22Rv1 (cell line): ENCODE results near the gene FAM50A.

Source experiments
- H3K27ac ChIP-seq: fragments of 450-650 bp; 2 replicates; pipeline ENCODE4 v1.5.1; 2017
- ZFX ChIP-seq: fragments of 450-650 bp; IDR thresholded peaks from 2 replicates; pipeline ENCODE4 v1.6.1; 2017; ENCODE audit warnings: antibody characterized with exemption, borderline replicate concordance
- TF ChIP-seq, protein P1 (sequence below): fragments of 450-650 bp; IDR thresholded peaks from 2 replicates; pipeline ENCODE4 v1.5.1; 2017; ENCODE audit warnings: mild to moderate bottlenecking

FAM50A gene

DNA sequence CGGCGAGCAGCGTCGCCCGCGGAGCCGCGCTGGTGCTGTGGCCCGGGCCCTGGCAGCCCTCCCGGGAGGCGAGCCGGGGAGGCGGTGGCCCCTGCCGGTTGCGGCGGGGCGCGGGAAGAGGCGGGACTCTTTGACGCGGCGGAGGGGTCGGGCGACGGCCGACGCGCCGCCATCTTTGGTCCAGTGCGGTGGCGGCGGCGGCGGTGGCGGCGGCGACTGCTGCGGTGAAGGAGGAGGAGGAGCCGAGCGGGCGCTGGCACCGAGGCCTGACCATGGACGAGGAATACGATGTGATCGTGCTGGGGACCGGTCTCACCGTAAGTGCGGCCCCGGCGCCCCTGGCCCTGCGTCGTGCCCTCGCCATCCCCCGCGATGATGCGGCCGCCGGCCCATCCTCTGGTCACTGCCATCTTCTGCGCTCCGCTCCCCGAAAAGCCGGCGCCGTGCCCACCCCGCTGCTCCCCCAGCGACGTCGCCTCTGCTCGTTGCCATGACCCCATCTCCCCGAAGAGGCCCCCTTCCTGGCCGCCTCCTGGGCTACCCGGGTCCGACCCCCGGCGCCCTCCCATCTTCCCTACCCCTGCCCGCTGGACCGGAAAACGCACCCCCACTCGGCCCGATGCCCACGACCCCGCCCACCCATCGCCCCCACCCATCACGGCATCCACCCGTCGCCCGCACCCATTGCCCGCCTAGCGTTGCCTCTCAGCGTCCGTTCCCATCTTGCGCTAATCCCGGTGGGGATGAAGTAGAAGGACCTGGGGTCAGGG is 6.8 kb upstream of the FAM50A start, which contains the start of gene GDI1:
Gene GDI1, plus strand, starts transcription at position 172 of the 770 bp plus-strand sequence. Its CDS starts 101 bp downstream, at position 273.
- TF ChIP-seq ZFX = no peak
- TF ChIP-seq, protein P1, sequence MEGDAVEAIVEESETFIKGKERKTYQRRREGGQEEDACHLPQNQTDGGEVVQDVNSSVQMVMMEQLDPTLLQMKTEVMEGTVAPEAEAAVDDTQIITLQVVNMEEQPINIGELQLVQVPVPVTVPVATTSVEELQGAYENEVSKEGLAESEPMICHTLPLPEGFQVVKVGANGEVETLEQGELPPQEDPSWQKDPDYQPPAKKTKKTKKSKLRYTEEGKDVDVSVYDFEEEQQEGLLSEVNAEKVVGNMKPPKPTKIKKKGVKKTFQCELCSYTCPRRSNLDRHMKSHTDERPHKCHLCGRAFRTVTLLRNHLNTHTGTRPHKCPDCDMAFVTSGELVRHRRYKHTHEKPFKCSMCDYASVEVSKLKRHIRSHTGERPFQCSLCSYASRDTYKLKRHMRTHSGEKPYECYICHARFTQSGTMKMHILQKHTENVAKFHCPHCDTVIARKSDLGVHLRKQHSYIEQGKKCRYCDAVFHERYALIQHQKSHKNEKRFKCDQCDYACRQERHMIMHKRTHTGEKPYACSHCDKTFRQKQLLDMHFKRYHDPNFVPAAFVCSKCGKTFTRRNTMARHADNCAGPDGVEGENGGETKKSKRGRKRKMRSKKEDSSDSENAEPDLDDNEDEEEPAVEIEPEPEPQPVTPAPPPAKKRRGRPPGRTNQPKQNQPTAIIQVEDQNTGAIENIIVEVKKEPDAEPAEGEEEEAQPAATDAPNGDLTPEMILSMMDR = no peak
- peak within 1 kb of the TSS; percentile 69 for H3K27ac ChIP-seq

DNA sequence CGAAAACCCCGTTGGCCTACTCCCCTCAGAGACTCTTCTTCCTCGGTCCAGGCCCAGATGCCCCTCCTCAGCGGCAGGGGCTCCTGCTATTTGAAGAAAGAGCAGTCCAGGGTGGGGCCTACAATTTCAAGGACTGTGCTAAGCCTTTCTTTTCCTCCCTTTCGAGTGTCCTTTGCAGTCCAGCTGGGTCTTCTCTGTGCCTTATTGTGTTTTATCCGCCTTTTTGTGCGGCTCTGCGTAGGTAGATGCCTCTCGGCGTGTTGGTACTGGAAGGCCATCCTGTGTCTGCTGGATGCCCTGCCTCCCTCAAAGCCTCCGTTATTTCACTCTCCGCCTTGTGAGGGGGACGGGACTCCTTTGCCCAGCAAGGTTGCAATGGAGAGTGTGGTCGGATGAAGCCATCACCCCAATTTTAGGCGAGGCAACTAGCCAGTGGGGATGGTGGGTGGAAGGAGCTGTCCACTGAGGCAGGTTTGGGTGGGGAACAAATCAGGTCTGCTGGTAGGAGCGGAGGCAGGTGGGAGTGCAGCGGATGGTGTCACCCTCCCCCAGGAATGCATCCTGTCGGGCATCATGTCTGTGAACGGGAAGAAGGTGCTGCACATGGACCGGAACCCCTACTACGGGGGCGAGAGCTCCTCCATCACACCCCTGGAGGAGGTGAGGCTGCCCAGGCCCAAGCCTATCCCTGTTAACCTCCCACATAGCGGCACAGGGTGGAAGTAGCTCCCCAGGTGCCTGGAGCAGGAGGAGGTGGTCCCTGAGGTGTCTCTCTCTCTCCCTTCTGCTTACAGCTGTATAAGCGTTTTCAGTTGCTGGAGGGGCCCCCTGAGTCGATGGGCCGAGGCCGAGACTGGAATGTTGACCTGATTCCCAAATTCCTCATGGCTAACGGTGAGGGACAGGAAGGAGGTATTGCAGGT is 5.7 kb upstream of the FAM50A start:
- peak overlapping the region; percentile 69 for H3K27ac ChIP-seq
- TF ChIP-seq, protein P1 = no peak
- TF ChIP-seq ZFX = no peak

DNA sequence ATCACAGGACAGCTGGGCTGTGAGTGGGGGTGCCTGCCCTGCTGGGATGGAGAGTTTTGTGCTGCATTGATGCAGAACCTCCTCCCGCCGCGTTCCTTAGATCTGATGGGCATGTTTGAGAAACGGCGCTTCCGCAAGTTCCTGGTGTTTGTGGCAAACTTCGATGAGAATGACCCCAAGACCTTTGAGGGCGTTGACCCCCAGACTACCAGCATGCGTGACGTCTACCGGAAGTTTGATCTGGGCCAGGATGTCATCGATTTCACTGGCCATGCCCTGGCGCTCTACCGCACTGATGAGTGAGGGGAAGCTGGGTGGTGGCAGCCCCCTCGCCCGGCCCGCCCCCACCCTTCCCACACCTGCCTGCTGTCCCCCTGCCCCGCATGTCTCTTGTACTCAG is 4.1 kb upstream of the FAM50A start:
- TF ChIP-seq, protein P1 = no peak
- no peak for TF ChIP-seq ZFX
- no peak overlapping the region for H3K27ac ChIP-seq

- H3K27ac ChIP-seq = no peak overlapping the region
- TF ChIP-seq, protein P1 = no peak
Measured at GRCh38 chrX:154440623-154441357, 3.2 kb upstream of the FAM50A start.

DNA sequence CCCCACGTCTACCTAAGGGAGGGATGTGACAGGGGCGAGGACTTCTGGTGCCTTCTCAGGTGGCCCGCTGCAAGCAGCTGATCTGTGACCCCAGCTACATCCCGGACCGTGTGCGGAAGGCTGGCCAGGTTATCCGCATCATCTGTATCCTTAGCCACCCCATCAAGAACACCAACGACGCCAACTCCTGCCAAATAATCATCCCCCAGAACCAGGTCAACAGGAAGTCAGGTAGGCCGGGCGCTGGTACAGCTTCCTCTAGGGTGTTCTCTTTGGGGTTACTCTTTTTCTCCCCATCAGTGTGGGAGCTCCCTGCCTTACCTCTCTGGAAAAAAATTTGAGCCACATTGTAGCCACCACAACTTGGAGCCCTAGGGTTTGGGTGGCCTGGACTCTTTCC is 2.4 kb upstream of the FAM50A start:
- no peak for TF ChIP-seq ZFX
- TF ChIP-seq, protein P1 = no peak
- H3K27ac ChIP-seq = no peak overlapping the region

DNA sequence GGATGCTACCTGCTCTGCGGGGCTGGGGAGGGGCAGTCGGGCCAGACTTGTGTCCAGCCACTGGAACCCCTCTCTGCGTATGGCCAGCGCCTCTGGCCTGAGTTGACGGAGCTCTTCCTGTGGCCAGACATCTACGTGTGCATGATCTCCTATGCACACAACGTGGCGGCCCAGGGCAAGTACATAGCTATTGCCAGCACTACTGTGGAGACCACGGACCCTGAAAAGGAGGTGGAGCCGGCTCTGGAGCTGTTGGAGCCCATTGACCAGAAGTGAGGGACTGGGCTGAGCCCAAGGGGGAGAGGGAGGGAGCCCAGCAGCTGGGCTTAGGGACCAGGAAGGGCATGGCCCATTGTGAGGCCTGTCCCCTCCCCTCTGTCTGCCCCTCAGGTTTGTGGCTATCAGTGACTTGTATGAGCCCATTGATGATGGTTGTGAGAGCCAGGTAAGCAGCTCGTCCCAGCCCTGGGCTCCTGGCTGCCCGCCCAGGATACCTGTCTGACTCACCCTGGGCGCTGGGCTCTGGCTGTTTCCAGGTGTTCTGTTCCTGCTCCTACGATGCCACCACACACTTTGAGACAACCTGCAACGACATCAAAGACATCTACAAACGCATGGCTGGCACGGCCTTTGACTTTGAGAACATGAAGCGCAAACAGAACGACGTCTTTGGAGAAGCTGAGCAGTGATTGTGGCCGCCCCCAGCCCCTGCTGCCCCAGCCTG is 1.8 kb upstream of the FAM50A start:
- no peak overlapping the region for H3K27ac ChIP-seq
- TF ChIP-seq, protein P1 = no peak
- TF ChIP-seq ZFX = no peak
